K562 (cell line): Measurements from ENCODE around the gene CEP95. TPM values are rescaled to one million over a fixed set of nuclear protein-coding genes. Genes with fewer than 3 reads are reported as not detected.

Experiments used
- ATF1 ChIP-seq, 2 experiments: fragments of 450-650 bp in 1 of 2; IDR thresholded peaks; 2 replicates each; pipeline ENCODE4 v1.6.1; 2016; ENCODE audit warnings: missing compliant biosample characterization in 1 of 2, missing genetic modification characterization in 1 of 2
- ATF7 ChIP-seq: fragments of 450-650 bp; IDR thresholded peaks from 2 replicates; pipeline ENCODE4 v1.7.1; 2014; ENCODE audit warnings: mild to moderate bottlenecking, moderate library complexity
- CCNT2 ChIP-seq: IDR thresholded peaks from 2 replicates; pipeline ENCODE4 v1.6.1; 2011; ENCODE audit warnings: borderline replicate concordance, low read depth, mild to moderate bottlenecking, moderate library complexity, mixed read lengths, low read length; ENCODE audit not compliant: insufficient read length; ENCODE audit errors: extremely low read depth
- HMG20A ChIP-seq: fragments of 450-650 bp; formaldehyde crosslinking; conservative IDR thresholded peaks from 2 replicates; pipeline ENCODE4 v1.4.0; 2020; ENCODE audit warnings: mild to moderate bottlenecking, mixed read lengths
- KAT8 ChIP-seq: fragments of 450-650 bp; IDR thresholded peaks from 2 replicates; pipeline ENCODE4 v1.6.1; 2016; ENCODE audit warnings: low read depth, mild to moderate bottlenecking
- TAF15 ChIP-seq: fragments of 200-400 bp; formaldehyde crosslinking; IDR thresholded peaks from 2 replicates; pipeline ENCODE4 v1.6.1; 2017; ENCODE audit warnings: mild to moderate bottlenecking, low read depth, low read length, moderate library complexity
- TAF7 ChIP-seq: fragments of 450-650 bp; IDR thresholded peaks from 2 replicates; pipeline ENCODE4 v1.6.1; 2016; ENCODE audit warnings: missing genetic modification characterization, missing compliant biosample characterization
- ZNF518B ChIP-seq: fragments of 250-450 bp; sonication (Bioruptor Pico); IDR thresholded peaks from 2 replicates; pipeline ENCODE4 v1.5.0; 2021; ENCODE audit warnings: mild to moderate bottlenecking, moderate library complexity
- polyA plus RNA-seq, 8 experiments: library from polyadenylated mRNA; depleted of rRNA in 4 of 8; stranded (reverse) in 5 of 8; unstranded in 3 of 8; fragments of >200 nt; fragmentation: Nextera tagmentation in 2 of 8; fragmentation: Illumina TruSeq in 1 of 8; extraction: Ambion mirVana in 2 of 8; extraction: Trizol in 1 of 8; gene quantifications; 2 replicates each; pipeline versions ENCODE4 v1.2.1 to v1.2.3, GENCODE V29; 2011 to 2014; ENCODE audit warnings: inconsistent platforms in 1 of 8, missing spikeins in 1 of 8
- total RNA-seq, 7 experiments: library from RNA; depleted of rRNA in 6 of 7; stranded (reverse); fragments of >200 nt in 6 of 7; fragmentation: Illumina TruSeq in 2 of 7; extraction: Trizol in 2 of 7; gene quantifications; 2 replicates each; pipeline versions ENCODE4 v1.2.1 to v1.2.3, GENCODE V29; 2011 to 2021; ENCODE audit warnings: low replicate concordance in 1 of 7
- TF ChIP-seq, protein P1 (sequence below), 2 experiments: fragments of 450-650 bp; formaldehyde crosslinking in 1 of 2; IDR thresholded peaks; 2 replicates each; pipeline versions ENCODE4 v1.4.0 to v1.6.1; 2014 to 2020; ENCODE audit warnings: mild to moderate bottlenecking in 2 of 2, borderline replicate concordance in 1 of 2, low read depth in 1 of 2
- TF ChIP-seq, protein P2 (sequence below): IDR thresholded peaks from 2 replicates; pipeline ENCODE4 v1.6.1; 2012; ENCODE audit warnings: low read depth, low read length, improper control_type of control experiment, borderline replicate concordance
- TF ChIP-seq, protein P3 (sequence below), 2 experiments: fragments of 450-650 bp in 1 of 2; sonication (generic) in 1 of 2; formaldehyde crosslinking in 1 of 2; IDR thresholded peaks in 1 of 2; conservative IDR thresholded peaks in 1 of 2; 2 replicates each; pipeline versions ENCODE4 v1.6.1 to v1.8.1; 2016 to 2023; ENCODE audit warnings: mild to moderate bottlenecking in 2 of 2, moderate library complexity in 2 of 2, inconsistent platforms in 1 of 2, missing genetic modification reagents in 1 of 2

CEP95 gene
- total and polyA plus RNA-seq, 9 of the 15 experiments (the other 6 are each of a cell fraction or from before 2014, with no cell fraction given) = 26.7 to 80.7 (median 56.9) TPM

- no peak for TF ChIP-seq ZNF518B (CRISPR knock-in tag)
- no peak for TF ChIP-seq TAF15
- TF ChIP-seq, protein P1, sequence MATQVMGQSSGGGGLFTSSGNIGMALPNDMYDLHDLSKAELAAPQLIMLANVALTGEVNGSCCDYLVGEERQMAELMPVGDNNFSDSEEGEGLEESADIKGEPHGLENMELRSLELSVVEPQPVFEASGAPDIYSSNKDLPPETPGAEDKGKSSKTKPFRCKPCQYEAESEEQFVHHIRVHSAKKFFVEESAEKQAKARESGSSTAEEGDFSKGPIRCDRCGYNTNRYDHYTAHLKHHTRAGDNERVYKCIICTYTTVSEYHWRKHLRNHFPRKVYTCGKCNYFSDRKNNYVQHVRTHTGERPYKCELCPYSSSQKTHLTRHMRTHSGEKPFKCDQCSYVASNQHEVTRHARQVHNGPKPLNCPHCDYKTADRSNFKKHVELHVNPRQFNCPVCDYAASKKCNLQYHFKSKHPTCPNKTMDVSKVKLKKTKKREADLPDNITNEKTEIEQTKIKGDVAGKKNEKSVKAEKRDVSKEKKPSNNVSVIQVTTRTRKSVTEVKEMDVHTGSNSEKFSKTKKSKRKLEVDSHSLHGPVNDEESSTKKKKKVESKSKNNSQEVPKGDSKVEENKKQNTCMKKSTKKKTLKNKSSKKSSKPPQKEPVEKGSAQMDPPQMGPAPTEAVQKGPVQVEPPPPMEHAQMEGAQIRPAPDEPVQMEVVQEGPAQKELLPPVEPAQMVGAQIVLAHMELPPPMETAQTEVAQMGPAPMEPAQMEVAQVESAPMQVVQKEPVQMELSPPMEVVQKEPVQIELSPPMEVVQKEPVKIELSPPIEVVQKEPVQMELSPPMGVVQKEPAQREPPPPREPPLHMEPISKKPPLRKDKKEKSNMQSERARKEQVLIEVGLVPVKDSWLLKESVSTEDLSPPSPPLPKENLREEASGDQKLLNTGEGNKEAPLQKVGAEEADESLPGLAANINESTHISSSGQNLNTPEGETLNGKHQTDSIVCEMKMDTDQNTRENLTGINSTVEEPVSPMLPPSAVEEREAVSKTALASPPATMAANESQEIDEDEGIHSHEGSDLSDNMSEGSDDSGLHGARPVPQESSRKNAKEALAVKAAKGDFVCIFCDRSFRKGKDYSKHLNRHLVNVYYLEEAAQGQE (IDR thresholded peaks at IDR 0.05; ENCODE audit: borderline replicate concordance) = no peak
- TF ChIP-seq, protein P1 (CRISPR knock-in tag; IDR thresholded peaks at IDR 0.05; ENCODE audit: low read depth) = no peak
- TF ChIP-seq CCNT2 = peak; percentile 25
- no peak for TF ChIP-seq TAF7 (tag)
- TF ChIP-seq, protein P2, sequence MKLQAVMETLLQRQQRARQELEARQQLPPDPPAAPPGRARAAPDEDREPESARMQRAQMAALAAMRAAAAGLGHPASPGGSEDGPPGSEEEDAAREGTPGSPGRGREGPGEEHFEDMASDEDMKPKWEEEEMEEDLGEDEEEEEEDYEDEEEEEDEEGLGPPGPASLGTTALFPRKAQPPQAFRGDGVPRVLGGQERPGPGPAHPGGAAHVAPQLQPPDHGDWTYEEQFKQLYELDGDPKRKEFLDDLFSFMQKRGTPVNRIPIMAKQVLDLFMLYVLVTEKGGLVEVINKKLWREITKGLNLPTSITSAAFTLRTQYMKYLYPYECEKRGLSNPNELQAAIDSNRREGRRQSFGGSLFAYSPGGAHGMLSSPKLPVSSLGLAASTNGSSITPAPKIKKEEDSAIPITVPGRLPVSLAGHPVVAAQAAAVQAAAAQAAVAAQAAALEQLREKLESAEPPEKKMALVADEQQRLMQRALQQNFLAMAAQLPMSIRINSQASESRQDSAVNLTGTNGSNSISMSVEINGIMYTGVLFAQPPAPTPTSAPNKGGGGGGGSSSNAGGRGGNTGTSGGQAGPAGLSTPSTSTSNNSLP = no peak
- TF ChIP-seq ATF7 = no peak
- TF ChIP-seq HMG20A (CRISPR knock-in tag) = peak; percentile 87
- TF ChIP-seq, protein P3, sequence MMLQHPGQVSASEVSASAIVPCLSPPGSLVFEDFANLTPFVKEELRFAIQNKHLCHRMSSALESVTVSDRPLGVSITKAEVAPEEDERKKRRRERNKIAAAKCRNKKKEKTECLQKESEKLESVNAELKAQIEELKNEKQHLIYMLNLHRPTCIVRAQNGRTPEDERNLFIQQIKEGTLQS (IDR thresholded peaks at IDR 0.05) = peak; percentile 58
- TF ChIP-seq, protein P3 (CRISPR knock-in tag; conservative IDR thresholded peaks at IDR 0.05) = no peak
- no peak for TF ChIP-seq KAT8
- TF ChIP-seq ATF1 (CRISPR knock-in tag; IDR thresholded peaks at IDR 0.05) = no peak
- no peak for TF ChIP-seq ATF1 (tag; IDR thresholded peaks at IDR 0.05)
Observed at GRCh38 chr17:64533784-64534183, 27.0 kb downstream of the CEP95 start (continued).
